Nephron progenitor cell (in vitro differentiated cells): Measurements from ENCODE around the gene EXOSC5.
"Not testable (repeated sequence)": the region's sequence is repeated elsewhere in the genome, so short reads cannot be mapped to it uniquely, and the experiment has no call there.

ENCODE experiments used
- DNase-seq: peaks from one replicate; pipeline ENCODE4 v3.0.0; 2021
- H3K27ac Mint-ChIP-seq: 2 replicates; pipeline ENCODE4 v1.8.0; 2021; ENCODE audit warnings: mild to moderate bottlenecking, moderate library complexity, mixed read lengths
- H3K27me3 Mint-ChIP-seq: 2 replicates; pipeline ENCODE4 v1.8.0; 2021; ENCODE audit warnings: mild to moderate bottlenecking, low read depth, mixed read lengths; ENCODE audit not compliant: poor library complexity
- H3K36me3 Mint-ChIP-seq: 2 replicates; pipeline ENCODE4 v1.8.0; 2021; ENCODE audit warnings: low read depth, mixed read lengths
- H3K4me1 Mint-ChIP-seq: 2 replicates; pipeline ENCODE4 v1.8.0; 2021; ENCODE audit warnings: mixed read lengths
- H3K4me3 Mint-ChIP-seq: 2 replicates; pipeline ENCODE4 v1.8.0; 2021; ENCODE audit warnings: mild to moderate bottlenecking, moderate library complexity, mixed read lengths
- H3K9me3 Mint-ChIP-seq: 2 replicates; pipeline ENCODE4 v1.8.0; 2021; ENCODE audit warnings: mild to moderate bottlenecking, moderate library complexity, mixed read lengths
- TF ChIP-seq, protein P1 (sequence below): fragments of 200-600 bp; sonication (generic); IDR thresholded peaks from 2 replicates; pipeline ENCODE4 v1.5.0; 2021; ENCODE audit warnings: antibody characterized with exemption

The EXOSC5 gene

DNA sequence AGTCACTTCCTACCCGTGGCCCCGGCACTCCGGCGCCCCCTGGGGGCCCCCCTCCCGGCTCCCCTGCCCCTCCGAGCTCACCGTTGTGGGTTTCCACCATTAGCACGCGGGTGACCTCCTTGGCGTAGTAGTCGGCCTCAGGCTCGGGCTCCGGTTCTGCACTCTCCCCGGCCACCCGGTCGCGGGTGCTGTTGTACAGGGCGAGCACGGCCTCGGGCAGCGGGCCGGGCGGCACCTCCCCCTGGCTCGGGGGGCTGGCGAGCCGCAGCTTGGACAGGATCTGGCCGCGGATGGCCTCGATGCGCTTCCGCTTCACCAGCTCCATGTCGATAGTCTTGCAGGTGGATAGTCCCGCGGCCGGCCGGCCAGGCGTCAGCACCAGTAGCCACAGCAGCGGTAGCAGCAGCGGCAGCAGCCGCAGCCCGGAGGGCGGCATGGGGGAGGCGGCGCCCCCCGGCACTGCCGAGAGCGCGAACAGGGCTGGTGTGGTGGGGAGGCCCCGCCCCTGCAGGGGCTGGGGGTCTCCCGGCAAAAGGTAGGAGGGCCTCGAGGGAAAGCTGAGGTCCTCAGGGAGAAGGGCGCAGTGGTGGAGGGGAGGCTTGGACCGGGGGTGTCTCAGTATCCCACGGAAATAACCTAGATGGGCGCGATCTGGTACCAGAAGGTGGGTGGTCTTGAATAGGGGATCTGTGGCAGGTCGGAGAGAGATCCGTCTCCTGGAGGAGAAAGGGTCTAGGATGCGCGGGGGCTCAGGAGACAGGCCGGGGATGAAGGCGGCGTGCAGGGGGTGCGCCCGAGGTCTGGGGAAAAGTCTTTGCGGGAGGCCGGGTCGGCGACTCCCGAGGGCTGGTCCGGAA is 44.3 kb downstream of the EXOSC5 start:
- Mint-ChIP-seq H3K36me3 (peaks cover 9% of the 10 kb centered on the region), H3K27ac (peak overlapping the region; percentile 16), H3K9me3 (no peaks in the 10 kb centered on the region)

DNA sequence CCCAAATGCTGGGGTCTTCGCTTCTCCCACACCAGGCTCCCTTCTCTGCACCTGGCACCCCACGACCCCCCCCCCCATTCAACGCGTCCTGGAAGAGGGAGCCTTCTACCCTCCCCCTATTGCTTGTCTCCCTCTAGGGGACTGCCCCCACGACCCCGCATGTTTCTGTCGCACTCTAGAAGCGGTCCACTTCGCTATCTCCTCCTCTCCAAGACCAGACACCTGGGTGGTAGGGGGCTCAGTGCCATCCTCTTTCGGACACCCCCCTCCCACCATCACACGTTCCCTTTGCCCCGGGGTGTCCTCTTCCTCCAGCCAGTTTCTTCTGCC is 44.9 kb downstream of the EXOSC5 start:
- H3K4me3 Mint-ChIP-seq: peak overlapping the region; percentile 88
- peaks cover 35% of the 10 kb centered on the region for H3K4me1 Mint-ChIP-seq
- peaks cover 9% of the 10 kb centered on the region for H3K36me3 Mint-ChIP-seq
- TF ChIP-seq, protein P1, sequence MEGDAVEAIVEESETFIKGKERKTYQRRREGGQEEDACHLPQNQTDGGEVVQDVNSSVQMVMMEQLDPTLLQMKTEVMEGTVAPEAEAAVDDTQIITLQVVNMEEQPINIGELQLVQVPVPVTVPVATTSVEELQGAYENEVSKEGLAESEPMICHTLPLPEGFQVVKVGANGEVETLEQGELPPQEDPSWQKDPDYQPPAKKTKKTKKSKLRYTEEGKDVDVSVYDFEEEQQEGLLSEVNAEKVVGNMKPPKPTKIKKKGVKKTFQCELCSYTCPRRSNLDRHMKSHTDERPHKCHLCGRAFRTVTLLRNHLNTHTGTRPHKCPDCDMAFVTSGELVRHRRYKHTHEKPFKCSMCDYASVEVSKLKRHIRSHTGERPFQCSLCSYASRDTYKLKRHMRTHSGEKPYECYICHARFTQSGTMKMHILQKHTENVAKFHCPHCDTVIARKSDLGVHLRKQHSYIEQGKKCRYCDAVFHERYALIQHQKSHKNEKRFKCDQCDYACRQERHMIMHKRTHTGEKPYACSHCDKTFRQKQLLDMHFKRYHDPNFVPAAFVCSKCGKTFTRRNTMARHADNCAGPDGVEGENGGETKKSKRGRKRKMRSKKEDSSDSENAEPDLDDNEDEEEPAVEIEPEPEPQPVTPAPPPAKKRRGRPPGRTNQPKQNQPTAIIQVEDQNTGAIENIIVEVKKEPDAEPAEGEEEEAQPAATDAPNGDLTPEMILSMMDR: no peak
- H3K9me3 Mint-ChIP-seq: no peaks in the 10 kb centered on the region
- no peak for DNase-seq
- peaks cover 7% of the 10 kb centered on the region for H3K27me3 Mint-ChIP-seq
- no peak overlapping the region for H3K27ac Mint-ChIP-seq

More for the DNA sequence above, 44.3 kb downstream of the EXOSC5 start:
- DNase-seq: peak; percentile 75
- TF ChIP-seq, protein P1: peak; percentile 32
- Mint-ChIP-seq H3K27me3 (peaks cover 7% of the 10 kb centered on the region), H3K4me3 (peak overlapping the region; percentile 88), H3K4me1 (peaks cover 35% of the 10 kb centered on the region)

DNA sequence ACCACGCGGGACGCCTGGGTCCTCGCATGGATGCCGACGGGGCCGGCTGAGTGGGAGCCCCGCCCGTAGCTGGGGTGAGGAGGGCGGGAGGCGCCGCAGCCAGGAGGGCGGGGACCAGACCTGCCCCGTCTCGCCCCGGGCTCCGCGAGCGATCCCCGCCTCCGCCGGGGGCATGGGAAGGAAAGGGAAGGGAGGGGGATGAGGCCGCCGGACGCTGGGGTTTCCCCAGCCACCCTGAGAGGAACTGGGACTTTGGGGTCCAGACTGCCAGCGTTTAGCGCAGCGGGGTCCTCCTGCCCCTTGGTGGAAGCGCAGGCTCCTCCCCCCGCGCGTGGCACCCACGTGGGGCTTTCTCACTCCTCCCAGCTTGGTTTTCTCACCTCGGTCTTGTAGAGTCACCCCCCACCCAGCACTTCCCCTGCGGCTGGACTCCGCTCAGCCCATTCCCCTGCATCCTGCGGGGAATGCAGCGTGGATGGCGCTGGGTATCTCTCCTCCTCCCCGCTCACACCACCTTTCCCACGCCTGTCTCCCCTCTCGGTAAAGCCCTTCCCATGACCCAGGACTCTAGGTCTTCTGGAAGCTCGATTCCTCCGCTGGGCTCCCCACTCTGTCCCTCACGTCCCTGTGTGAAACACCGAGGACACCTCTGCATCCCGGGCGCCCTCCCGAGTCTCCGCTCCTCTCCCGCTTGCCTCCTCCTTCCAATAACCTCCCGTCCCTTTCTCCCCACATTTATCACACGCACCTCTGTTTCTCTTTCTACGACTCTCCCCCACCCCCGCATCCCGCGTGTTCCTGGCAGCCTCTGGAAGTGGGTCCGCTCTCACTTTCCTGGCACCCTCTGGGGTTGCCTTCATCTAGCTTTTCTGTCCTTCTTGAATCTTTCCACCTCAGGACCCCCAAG is 45.6 kb downstream of the EXOSC5 start:
- TF ChIP-seq, protein P1: no peak
- no peak overlapping the region for H3K27ac Mint-ChIP-seq
- peak; percentile 67 for DNase-seq
- H3K36me3 Mint-ChIP-seq: peaks cover 13% of the 10 kb centered on the region
- peaks cover 35% of the 10 kb centered on the region for H3K4me1 Mint-ChIP-seq
- H3K4me3 Mint-ChIP-seq: peak overlapping the region; percentile 88
- no peaks in the 10 kb centered on the region for H3K9me3 Mint-ChIP-seq
- H3K27me3 Mint-ChIP-seq: peaks cover 7% of the 10 kb centered on the region

DNA sequence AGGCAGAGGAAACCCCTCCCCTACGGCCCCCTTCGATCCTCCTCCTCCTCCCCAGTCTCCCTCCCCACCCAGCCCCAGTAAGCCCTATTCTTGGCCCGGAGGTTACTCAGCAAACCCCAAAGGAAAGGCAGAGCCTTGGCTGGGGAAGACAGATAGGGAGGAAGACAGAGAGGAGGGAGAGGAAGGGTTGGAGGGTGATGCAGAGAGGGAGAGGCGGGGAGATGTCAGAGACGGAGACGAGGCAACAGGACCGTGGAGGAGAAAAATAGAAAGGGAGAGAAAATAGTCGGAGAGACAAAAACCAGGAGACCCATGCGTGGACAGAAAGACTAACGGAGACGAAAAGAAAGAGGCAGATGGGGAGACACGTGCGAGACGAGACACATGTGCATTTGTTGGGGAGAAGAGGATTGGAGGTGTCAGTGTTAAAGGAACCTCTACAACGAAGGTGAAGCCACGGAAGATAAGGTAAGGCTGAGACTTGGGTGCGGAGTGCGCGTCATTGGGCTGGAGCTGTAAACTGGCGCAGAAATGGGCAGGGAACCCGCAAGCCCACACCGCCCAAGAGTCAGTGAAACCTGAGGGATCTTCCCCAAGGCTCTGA is 46.3 kb downstream of the EXOSC5 start:
- Mint-ChIP-seq H3K27ac (peak overlapping the region; percentile 42), H3K4me1 (peaks cover 35% of the 10 kb centered on the region), H3K36me3 (peaks cover 17% of the 10 kb centered on the region), H3K27me3 (peaks cover 7% of the 10 kb centered on the region), H3K4me3 (peak overlapping the region; percentile 88), H3K9me3 (no peaks in the 10 kb centered on the region)
- DNase-seq: no peak
- TF ChIP-seq, protein P1: no peak

DNA sequence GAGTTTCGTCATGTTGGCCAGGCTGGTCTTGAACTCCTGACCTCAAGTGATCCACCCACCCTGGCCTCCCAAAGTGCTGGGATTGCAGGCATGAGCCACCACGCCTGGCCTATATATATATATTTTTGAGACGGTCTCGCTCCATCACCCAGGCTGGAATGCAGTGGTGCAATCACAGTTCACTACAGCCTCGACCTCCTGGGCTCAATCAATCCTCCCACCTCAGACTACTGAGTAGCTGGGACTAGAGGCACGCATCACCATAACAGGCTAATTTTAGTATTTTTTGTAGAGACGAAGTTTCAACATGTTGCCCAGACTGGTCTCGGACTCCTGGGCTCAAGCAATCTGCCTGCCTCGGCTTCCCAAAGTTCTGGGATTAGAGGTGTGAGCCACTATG is 50.2 kb downstream of the EXOSC5 start:
- H3K36me3 Mint-ChIP-seq: peaks cover 38% of the 10 kb centered on the region
- DNase-seq, H3K4me3 Mint-ChIP-seq, H3K27me3 Mint-ChIP-seq, H3K9me3 Mint-ChIP-seq, H3K27ac Mint-ChIP-seq: not testable (repeated sequence)
- H3K4me1 Mint-ChIP-seq: peaks cover 17% of the 10 kb centered on the region

DNA sequence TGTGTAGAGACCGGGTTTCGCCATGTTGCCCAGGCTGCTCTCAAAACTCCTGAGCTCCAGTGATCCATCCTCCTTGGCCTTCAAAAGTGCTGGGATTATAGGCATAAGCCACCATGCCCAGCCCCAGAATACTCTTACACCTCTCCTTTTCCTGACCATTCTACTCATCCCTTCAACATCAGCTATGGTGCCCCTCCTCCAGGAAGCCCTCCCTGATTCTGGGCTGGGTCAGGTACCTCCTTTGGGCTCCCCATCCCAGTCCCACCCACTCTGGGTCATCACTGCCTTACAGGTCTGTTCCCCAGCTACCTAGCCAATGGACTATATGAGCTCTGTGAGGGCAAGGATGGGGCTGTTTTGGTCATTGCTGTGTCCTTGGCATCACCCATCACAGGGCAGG is 53.0 kb downstream of the EXOSC5 start:
- Mint-ChIP-seq H3K4me1 (no peaks in the 10 kb centered on the region), H3K9me3 (no peaks in the 10 kb centered on the region), H3K36me3 (peaks cover 52% of the 10 kb centered on the region)

More for the DNA sequence above, 53.0 kb downstream of the EXOSC5 start:
- TF ChIP-seq, protein P1: no peak
- DNase-seq: no peak
- Mint-ChIP-seq H3K27ac (no peak overlapping the region), H3K4me3 (no peak overlapping the region), H3K27me3 (no peaks in the 10 kb centered on the region)
